Measurements from ENCODE around the gene TMEM132A.

GRCh38 chr11:60948250-60948649, 24.0 kb downstream of the TMEM132A start:
- TF ChIP-seq EZH2 (IDR thresholded peaks at IDR 0.05) (no peak), POLR2AphosphoS5 (IDR thresholded peaks at IDR 0.05; ENCODE audit: borderline replicate concordance, low read depth, low read length) (no peak), FOXP2 (optimal IDR thresholded peaks at IDR 0.05; ENCODE audit: control extremely low read depth, extremely low read length, insufficient read depth) (no peak)

Measured in SK-N-MC (cell line).